Body of pancreas (tissue), 4 donors: ENCODE results near the gene PHLDA1. TPM values are rescaled to one million over a fixed set of nuclear protein-coding genes. Genes with fewer than 3 reads are reported as not detected.
"Not testable (repeated sequence)": the region's sequence is repeated elsewhere in the genome, so short reads cannot be mapped to it uniquely, and the experiment has no call there.

ENCODE experiments used
- ATAC-seq: fragments of 150-250 bp; one replicate; pipeline ENCODE4 v1.9.1; 2016
- DNase-seq, 4 donors: peaks; one replicate each; pipeline ENCODE4 v3.0.0-alpha.2; 2019
- H3K27ac ChIP-seq, 4 donors: fragments of 200-600 bp; sonication (generic); 1 replicate in 3 of 4; 2 replicates in 1 of 4; pipeline versions ENCODE4 v1.5.1 to v1.6.1; 2016 to 2019; ENCODE audit warnings: mild to moderate bottlenecking in 1 of 4, mixed read lengths in 1 of 4, moderate library complexity in 1 of 4
- H3K27me3 ChIP-seq, 2 donors: fragments of 200-600 bp; sonication (generic); one replicate each; pipeline ENCODE4 v1.6.0; 2016; ENCODE audit warnings: mild to moderate bottlenecking in 1 of 2
- H3K36me3 ChIP-seq, 2 donors: fragments of 200-600 bp; sonication (generic); replicated peaks in 1 of 2; 2 replicates each; pipeline ENCODE4 v1.5.1; 2016; ENCODE audit warnings: low read depth in 2 of 2; ENCODE audit not compliant: insufficient read depth in 1 of 2
- H3K4me1 ChIP-seq: fragments of 200-600 bp; sonication (generic); one replicate; pipeline ENCODE4 v1.6.0; 2016
- H3K4me3 ChIP-seq, 2 donors: fragments of 200-600 bp; sonication (generic); 1 replicate in 1 of 2; 2 replicates in 1 of 2; pipeline ENCODE4 v1.5.1; 2016 to 2019
- H3K9me3 ChIP-seq, 3 donors: fragments of 200-600 bp; sonication (generic); 1 replicate in 2 of 3; 2 replicates in 1 of 3; pipeline ENCODE4 v1.5.1; 2016
- CTCF ChIP-seq, 7 experiments: fragments of 450-650 bp in 4 of 7; fragments of 200-600 bp in 3 of 7; sonication (generic) in 3 of 7; IDR thresholded peaks; one replicate each; pipeline ENCODE4 v1.5.1; 2016 to 2019; ENCODE audit warnings: antibody characterized with exemption in 7 of 7
- POLR2A ChIP-seq, 3 donors: fragments of 450-650 bp; IDR thresholded peaks; one replicate each; pipeline ENCODE4 v1.6.1; 2016; ENCODE audit warnings: antibody characterized with exemption in 3 of 3, mild to moderate bottlenecking in 2 of 3
- WGBS, 2 donors: methylation state at CpG; one replicate each; pipeline ENCODE4 v1.1.5; 2017; 5-methylcytosine and 5-hydroxymethylcytosine counted together
- intact Hi-C: fragments of 100-400 bp; cut with DNase I; formaldehyde crosslinking; loops from one replicate; pipeline ENCODE4 v1.15.1; 2023
- total RNA-seq, 2 donors: library from RNA; depleted of rRNA; stranded (reverse); fragments of >200 nt; gene quantifications; one replicate each; pipeline ENCODE4 v1.1.0, GENCODE V29; 2016

Gene PHLDA1
- total RNA-seq, 2 donors from 2014 or later: 11.9 to 22.4 TPM

DNA sequence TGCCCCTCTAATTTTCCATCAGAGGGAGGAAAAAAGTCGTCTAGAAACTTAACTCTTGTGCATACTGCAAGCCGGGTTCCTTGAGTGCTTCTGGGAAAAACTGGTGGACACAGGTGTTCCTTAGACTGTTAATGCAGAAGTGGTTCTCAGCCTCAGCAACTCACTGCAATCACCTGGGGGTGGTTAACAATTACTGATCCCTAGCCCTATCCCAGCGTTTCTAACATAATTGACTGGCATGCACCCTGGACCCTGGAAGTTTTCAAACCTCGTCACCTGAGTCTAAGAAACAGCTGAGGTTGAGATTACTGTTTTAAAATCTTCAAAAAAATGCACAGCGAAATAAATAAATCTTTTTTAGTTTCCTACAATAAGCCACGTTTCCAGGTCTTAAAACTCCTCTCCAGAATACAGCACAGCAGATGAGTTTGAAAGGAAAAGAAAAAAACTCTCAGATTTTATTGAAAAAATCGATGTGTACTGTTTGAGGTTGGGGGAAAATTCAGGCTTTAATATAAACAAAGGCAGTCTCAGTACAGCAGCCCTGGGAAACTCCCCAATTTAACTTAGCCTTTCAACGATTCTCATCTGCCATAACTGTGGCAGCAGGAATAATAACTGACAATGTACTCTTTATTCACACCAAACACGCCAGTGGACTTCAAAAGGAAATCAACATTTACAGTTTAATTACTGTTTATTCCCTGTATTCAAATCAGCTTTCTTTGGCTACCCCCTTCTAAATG is 45.4 kb downstream of the PHLDA1 start:
- DNase-seq: peak; percentile 40 to 66 (median 55)
- no peaks in the 10 kb centered on the region for H3K27me3 ChIP-seq

DNA sequence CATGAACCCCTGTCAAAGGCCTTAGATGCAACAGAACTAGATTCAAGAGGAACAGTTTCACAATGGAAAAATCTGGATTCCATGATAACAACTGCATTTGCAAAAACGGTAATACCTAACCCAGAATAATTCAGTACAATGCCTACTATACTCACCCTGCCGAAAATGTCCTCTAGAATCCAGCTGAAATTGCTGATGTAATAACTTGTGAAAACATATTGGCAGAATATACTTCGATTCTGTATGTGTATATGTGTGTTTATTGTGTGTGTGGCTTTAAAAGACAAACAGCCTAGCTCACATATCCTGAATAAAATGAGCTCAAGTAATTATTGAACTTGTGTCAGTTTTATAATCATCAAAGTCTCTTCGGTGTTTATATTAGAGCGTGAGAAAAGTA is 46.0 kb downstream of the PHLDA1 start:
- no peaks in the 10 kb centered on the region for H3K36me3 ChIP-seq
- H3K27me3 ChIP-seq: no peaks in the 10 kb centered on the region
- no peak overlapping the region for H3K4me3 ChIP-seq
- TF ChIP-seq CTCF (IDR thresholded peaks at IDR 0.05) (no peak), POLR2A (IDR thresholded peaks at IDR 0.05) (no peak)
- no peaks in the 10 kb centered on the region for H3K9me3 ChIP-seq
- WGBS, 2 donors: 21 to 36% methylated on average over 5 of the region's 5 CpGs
- peaks cover 82% of the 10 kb centered on the region for H3K4me1 ChIP-seq
- no peak for ATAC-seq
- no peak for DNase-seq
- H3K27ac ChIP-seq: peak overlapping the region; percentile 52 to 79 (median 76)
- intact Hi-C loops: no loop called here

More for the DNA sequence above, 45.4 kb downstream of the PHLDA1 start:
- H3K36me3 ChIP-seq: no peaks in the 10 kb centered on the region
- TF ChIP-seq POLR2A (IDR thresholded peaks at IDR 0.05): peak in 2 of 3 donors; percentile 32 to 41
- no peak for TF ChIP-seq CTCF (IDR thresholded peaks at IDR 0.05)
- 9 to 10% methylated on average over 9 of the region's 9 CpGs for WGBS, 2 donors
- ATAC-seq: peak; percentile 39
- no peak overlapping the region for H3K4me3 ChIP-seq
- intact Hi-C loops: no loop called here
- H3K4me1 ChIP-seq: peaks cover 76% of the 10 kb centered on the region
- H3K9me3 ChIP-seq: no peaks in the 10 kb centered on the region
- H3K27ac ChIP-seq: peak overlapping the region; percentile 52 to 79 (median 76)

DNA sequence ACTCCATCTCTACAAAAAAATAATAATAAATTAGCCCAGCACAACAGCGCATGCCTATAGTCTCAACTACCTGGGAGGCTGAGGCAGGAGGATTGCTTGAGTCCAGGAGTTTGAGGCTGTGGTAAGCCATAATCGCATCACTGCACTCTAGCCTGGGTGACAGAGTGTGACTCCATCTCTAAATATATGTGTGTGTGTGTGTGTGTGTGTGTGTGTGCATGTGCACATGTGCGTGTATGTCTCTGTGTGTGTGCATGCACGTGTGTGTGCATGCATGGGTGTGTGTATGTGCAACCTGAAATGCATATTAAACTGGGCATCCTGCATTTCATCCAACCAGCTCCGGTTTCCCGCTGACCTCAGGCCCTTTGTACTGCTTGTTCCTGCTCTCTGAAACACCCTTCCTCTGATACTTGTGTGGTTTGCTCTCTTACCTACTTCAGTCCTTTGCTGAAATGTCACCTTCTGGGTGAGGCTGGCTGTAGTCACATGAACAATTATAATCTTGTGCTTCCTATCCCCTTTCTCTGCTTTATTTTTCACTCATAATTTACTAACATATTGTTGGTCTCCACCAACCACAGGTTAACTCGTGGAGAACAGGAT is 46.9 kb downstream of the PHLDA1 start:
- intact Hi-C loops: no loop called here
- Histone ChIP-seq H3K4me3 (no peak overlapping the region), H3K9me3 (no peaks in the 10 kb centered on the region), H3K4me1 (peaks cover 75% of the 10 kb centered on the region), H3K27ac (peak overlapping the region; percentile 52 to 79 (median 76)), H3K36me3 (no peaks in the 10 kb centered on the region), H3K27me3 (no peaks in the 10 kb centered on the region)
- TF ChIP-seq POLR2A (IDR thresholded peaks at IDR 0.05): no peak
- no peak for TF ChIP-seq CTCF (IDR thresholded peaks at IDR 0.05)
- DNase-seq (no peak), ATAC-seq (no peak)
- WGBS, 2 donors: 81 to 86% methylated on average over 7 of the region's 7 CpGs

DNA sequence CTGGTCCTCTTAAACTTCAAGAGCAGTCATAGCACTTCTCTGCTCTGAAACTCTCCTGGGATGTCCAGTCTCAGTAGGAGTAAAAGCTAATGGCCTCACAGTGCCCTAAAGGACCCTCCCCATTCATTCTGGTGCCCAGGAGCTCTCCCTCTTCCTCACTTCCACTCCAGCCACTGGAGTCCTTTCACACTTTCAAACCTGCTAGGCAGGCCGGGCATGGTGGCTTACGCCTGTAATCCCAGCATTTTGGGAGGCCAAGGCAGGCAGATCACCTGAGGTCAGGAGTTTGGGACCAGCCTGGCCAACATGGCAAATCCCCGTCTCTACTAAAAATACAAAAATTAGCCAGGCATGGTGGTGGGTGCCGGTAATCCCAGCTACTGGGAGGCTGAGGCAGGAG is 47.7 kb downstream of the PHLDA1 start:
- peak overlapping the region; percentile 63 to 79 (median 74) for H3K27ac ChIP-seq
- intact Hi-C loops, H3K9me3 ChIP-seq, H3K27me3 ChIP-seq, H3K4me3 ChIP-seq, H3K36me3 ChIP-seq: not testable (repeated sequence)
- peaks cover 71% of the 10 kb centered on the region for H3K4me1 ChIP-seq
- TF ChIP-seq POLR2A (IDR thresholded peaks at IDR 0.05): peak in 1 of 3 donors; percentile 14
- ATAC-seq (peak; percentile 30), DNase-seq (peak in 3 of 4 donors; percentile 30 to 62 (median 39))
- WGBS, 2 donors: 64 to 78% methylated on average over 4 of the region's 4 CpGs

DNA sequence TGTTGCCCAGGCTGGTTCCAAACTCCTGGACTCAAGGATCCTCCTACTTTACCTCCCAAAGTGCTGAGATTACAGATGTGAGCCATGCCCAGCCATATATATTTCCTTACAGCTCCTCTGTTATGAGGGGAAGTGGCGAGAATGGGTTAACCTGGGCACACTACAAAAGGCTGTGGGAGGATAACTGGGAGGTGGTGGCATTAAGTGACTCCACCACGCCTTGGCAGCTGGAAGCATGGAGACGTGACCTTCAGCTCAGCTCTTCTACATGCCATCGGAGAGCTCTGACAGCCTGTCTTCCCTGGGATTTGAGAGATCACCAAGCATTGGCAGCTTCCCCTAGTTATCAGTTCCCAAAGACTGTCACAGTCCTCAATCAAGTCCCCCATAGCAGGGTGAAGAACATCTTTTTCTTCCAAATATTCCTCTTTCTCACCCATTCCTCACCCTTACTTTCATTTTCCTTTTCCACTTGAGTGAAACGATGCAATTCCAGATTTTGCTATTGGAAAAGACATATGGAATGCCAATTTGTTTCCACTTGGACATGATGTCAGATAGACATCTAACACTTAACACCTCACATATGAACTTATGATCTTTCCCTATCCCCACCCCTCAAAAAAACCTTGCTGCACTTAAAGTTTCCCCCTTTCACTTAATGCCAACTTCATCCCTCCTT is 48.5 kb downstream of the PHLDA1 start:
- DNase-seq: peak in 1 of 4 donors; percentile 47
- Histone ChIP-seq H3K4me1 (peaks cover 72% of the 10 kb centered on the region), H3K4me3 (no peak overlapping the region), H3K27me3 (no peaks in the 10 kb centered on the region), H3K9me3 (no peaks in the 10 kb centered on the region), H3K27ac (peak overlapping the region; percentile 63 to 79 (median 74)), H3K36me3 (no peaks in the 10 kb centered on the region)
- WGBS, 2 donors: 17 to 40% methylated on average over 4 to 5 of the region's 5 CpGs
- TF ChIP-seq POLR2A (IDR thresholded peaks at IDR 0.05) (no peak), CTCF (IDR thresholded peaks at IDR 0.05) (no peak)
- peak; percentile 14 for ATAC-seq
- intact Hi-C loops: no loop called here
